Measurements from ENCODE around the gene IQGAP2.

Gene IQGAP2

DNA sequence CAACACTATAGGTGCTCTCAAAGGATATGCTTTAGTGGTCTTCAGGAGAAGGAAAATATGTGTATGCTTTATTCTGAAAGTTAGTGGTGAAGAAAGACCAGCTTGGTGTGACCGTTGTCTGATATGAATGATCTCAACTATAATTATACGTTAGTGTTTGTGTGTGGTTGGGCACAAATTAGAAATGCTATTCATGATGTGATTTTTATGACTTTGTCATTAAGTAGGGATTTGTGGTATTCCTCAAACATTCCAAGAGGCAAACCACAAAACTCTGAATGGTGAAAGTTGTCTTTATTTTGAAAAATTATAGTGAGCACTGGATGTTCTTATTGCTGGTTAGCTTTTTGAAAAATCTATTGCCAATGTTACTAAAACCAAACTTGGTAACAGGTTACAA, 306.7 kb downstream of the IQGAP2 start:
- Histone ChIP-seq H3K9ac (ENCODE audit: low read depth, low read length, poor library complexity, severe bottlenecking) (no peak overlapping the region), H3K4me3 (ENCODE audit: low read length, poor library complexity, severe bottlenecking) (no peak overlapping the region), H4K20me1 (ENCODE audit: insufficient read depth, low read length, poor library complexity, severe bottlenecking) (no peaks in the 10 kb centered on the region), H2AFZ (ENCODE audit: low read length) (no peak overlapping the region), H3K4me1 (ENCODE audit: insufficient read depth, low read length, poor library complexity, severe bottlenecking) (peaks cover 15% of the 10 kb centered on the region), H3K9me2 (replicated peaks; ENCODE audit: low read depth, low read length) (no peaks in the 10 kb centered on the region), H3K9me3 (ENCODE audit: insufficient read depth, low read depth, low read length) (no peaks in the 10 kb centered on the region), H3F3A (ENCODE audit: low read depth) (no peaks in the 10 kb centered on the region), H3K4me2 (ENCODE audit: low read depth, low read length, poor library complexity, severe bottlenecking) (no peak overlapping the region), H3K79me2 (ENCODE audit: insufficient read depth, low read length) (no peaks in the 10 kb centered on the region), H3K36me3 (ENCODE audit: insufficient read depth, low read length) (peaks cover 28% of the 10 kb centered on the region; the same call in 1 of the 2 replicates), H3K27me3 (ENCODE audit: insufficient read depth, low read length, poor library complexity, severe bottlenecking) (no peaks in the 10 kb centered on the region)
- TF ChIP-seq, protein P1, sequence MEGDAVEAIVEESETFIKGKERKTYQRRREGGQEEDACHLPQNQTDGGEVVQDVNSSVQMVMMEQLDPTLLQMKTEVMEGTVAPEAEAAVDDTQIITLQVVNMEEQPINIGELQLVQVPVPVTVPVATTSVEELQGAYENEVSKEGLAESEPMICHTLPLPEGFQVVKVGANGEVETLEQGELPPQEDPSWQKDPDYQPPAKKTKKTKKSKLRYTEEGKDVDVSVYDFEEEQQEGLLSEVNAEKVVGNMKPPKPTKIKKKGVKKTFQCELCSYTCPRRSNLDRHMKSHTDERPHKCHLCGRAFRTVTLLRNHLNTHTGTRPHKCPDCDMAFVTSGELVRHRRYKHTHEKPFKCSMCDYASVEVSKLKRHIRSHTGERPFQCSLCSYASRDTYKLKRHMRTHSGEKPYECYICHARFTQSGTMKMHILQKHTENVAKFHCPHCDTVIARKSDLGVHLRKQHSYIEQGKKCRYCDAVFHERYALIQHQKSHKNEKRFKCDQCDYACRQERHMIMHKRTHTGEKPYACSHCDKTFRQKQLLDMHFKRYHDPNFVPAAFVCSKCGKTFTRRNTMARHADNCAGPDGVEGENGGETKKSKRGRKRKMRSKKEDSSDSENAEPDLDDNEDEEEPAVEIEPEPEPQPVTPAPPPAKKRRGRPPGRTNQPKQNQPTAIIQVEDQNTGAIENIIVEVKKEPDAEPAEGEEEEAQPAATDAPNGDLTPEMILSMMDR (conservative IDR thresholded peaks at IDR 0.05; ENCODE audit: low read length): no peak
- no peak for TF ChIP-seq EZH2phosphoT487 (IDR thresholded peaks at IDR 0.05; ENCODE audit: borderline replicate concordance)

DNA sequence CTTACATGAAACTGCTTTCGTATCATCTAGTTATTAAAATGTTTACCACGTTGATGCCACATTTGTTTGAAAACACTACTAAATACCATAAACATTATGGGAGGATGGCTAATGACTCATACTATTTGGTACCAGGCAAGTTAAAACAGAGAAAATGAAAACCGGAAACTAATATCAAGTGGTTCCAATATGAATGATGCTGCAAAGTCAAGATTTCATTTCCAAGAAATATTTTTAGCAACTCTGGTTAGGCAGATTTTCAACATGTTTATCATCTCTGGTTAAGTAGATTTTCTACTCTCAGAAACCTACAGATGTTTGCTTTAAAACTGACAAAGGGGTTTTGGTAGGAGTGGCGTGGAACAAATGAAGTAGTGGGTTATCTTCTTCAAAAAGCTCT, 307.9 kb downstream of the IQGAP2 start:
- Histone ChIP-seq H3K4me1 (ENCODE audit: insufficient read depth, low read length, poor library complexity, severe bottlenecking) (peaks cover 18% of the 10 kb centered on the region), H3K9me2 (replicated peaks; ENCODE audit: low read depth, low read length) (no peaks in the 10 kb centered on the region), H3K4me2 (ENCODE audit: low read depth, low read length, poor library complexity, severe bottlenecking) (no peak overlapping the region), H3K36me3 (ENCODE audit: insufficient read depth, low read length) (peaks cover 19% of the 10 kb centered on the region; the same call in 1 of the 2 replicates), H3K27me3 (ENCODE audit: insufficient read depth, low read length, poor library complexity, severe bottlenecking) (no peaks in the 10 kb centered on the region), H4K20me1 (ENCODE audit: insufficient read depth, low read length, poor library complexity, severe bottlenecking) (no peaks in the 10 kb centered on the region), H3K4me3 (ENCODE audit: low read length, poor library complexity, severe bottlenecking) (no peak overlapping the region), H3K79me2 (ENCODE audit: insufficient read depth, low read length) (peaks cover under 1% of the 10 kb centered on the region; the same call in 1 of the 2 replicates), H2AFZ (ENCODE audit: low read length) (no peak overlapping the region), H3K9ac (ENCODE audit: low read depth, low read length, poor library complexity, severe bottlenecking) (no peak overlapping the region), H3F3A (ENCODE audit: low read depth) (no peaks in the 10 kb centered on the region), H3K9me3 (ENCODE audit: insufficient read depth, low read depth, low read length) (no peaks in the 10 kb centered on the region)
- TF ChIP-seq, protein P1 (conservative IDR thresholded peaks at IDR 0.05; ENCODE audit: low read length): no peak
- no peak for TF ChIP-seq EZH2phosphoT487 (IDR thresholded peaks at IDR 0.05; ENCODE audit: borderline replicate concordance)

DNA sequence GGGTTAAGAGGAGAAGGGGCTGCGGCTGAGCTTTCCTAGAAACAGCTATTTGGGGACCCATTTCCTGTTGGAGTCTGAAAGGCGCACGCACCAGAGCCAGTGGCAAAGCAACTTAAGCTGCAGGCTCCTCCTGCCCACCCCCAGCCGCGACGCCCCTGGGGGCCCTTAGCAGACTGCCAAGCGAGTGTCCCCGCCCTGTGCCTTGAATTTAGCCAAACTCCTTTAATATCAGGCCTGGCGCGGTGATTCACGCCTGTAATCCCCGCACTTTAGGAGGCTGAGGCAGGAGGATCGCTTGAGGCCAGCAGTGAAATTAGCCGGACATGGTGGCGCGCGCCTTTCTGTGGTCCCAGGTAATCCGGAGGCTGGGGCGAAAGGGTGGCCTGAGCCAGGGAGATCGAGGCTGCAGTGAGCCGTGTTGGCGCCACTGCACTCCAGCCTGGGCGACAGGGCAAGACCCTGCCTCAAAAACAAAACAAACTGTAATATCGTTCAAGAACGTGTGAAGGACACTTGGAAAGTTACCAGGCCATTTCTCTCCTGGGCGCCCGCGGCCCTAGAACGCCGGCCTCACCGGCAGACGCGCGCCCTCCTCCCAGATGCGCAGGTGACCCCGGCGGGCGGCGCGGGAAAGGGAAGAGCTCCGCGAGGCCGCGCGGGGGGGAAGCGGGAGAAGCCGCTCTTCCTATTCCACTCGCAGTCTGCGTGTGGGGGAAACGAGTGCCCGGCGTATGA, 311.8 kb downstream of the IQGAP2 start:
- peak overlapping the region; percentile 82 for H3K4me2 ChIP-seq (ENCODE audit: low read depth, low read length, poor library complexity, severe bottlenecking)
- H2AFZ ChIP-seq (ENCODE audit: low read length): peak overlapping the region; percentile 99
- no peaks in the 10 kb centered on the region for H3K36me3 ChIP-seq (ENCODE audit: insufficient read depth, low read length)
- no peaks in the 10 kb centered on the region for H3F3A ChIP-seq (ENCODE audit: low read depth)
- H4K20me1 ChIP-seq (ENCODE audit: insufficient read depth, low read length, poor library complexity, severe bottlenecking): peaks cover 25% of the 10 kb centered on the region
- H3K4me3 ChIP-seq (ENCODE audit: low read length, poor library complexity, severe bottlenecking): peak overlapping the region; percentile 93
- peaks cover 49% of the 10 kb centered on the region for H3K4me1 ChIP-seq (ENCODE audit: insufficient read depth, low read length, poor library complexity, severe bottlenecking)
- TF ChIP-seq, protein P1 (conservative IDR thresholded peaks at IDR 0.05; ENCODE audit: low read length): no peak
- no peaks in the 10 kb centered on the region for H3K27me3 ChIP-seq (ENCODE audit: insufficient read depth, low read length, poor library complexity, severe bottlenecking)
- peak overlapping the region; percentile 90 for H3K9ac ChIP-seq (ENCODE audit: low read depth, low read length, poor library complexity, severe bottlenecking)
- peaks cover 40% of the 10 kb centered on the region for H3K79me2 ChIP-seq (ENCODE audit: insufficient read depth, low read length)
- H3K9me3 ChIP-seq (ENCODE audit: insufficient read depth, low read depth, low read length): no peaks in the 10 kb centered on the region
- H3K9me2 ChIP-seq (replicated peaks; ENCODE audit: low read depth, low read length): no peaks in the 10 kb centered on the region
